ENCODE measurements around the gene PTPN4.
"Not testable (repeated sequence)": the region's sequence is repeated elsewhere in the genome, so short reads cannot be mapped to it uniquely, and the experiment has no call there.

PTPN4 gene

GRCh38 chr2:119803101-119803500 lies 43.4 kb downstream of the PTPN4 start:
- no peak for DNase-seq (ENCODE audit: low read depth in 2 of 2, low spot score in 1 of 2)

DNA sequence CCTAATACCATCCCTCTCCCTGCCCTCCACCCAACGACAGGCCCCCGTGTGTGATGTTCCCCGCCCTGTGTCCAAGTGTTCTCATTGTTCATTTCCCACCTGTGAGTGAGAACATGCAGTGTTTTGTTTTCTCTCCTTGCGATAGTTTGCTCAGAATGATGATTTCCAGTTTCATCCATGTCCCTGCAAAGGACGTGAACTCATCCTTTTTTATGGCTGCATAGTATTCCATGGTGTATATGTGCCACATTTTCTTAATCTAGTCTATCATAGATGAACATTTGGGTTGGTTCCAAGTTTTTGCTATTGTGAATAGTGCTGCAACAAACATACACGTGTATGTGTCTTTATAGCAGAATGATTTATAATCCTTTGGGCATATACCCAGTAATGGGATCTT lies 44.7 kb downstream of the PTPN4 start:
- not testable (repeated sequence) for DNase-seq (ENCODE audit: low read depth in 2 of 2, low spot score in 1 of 2)

DNA sequence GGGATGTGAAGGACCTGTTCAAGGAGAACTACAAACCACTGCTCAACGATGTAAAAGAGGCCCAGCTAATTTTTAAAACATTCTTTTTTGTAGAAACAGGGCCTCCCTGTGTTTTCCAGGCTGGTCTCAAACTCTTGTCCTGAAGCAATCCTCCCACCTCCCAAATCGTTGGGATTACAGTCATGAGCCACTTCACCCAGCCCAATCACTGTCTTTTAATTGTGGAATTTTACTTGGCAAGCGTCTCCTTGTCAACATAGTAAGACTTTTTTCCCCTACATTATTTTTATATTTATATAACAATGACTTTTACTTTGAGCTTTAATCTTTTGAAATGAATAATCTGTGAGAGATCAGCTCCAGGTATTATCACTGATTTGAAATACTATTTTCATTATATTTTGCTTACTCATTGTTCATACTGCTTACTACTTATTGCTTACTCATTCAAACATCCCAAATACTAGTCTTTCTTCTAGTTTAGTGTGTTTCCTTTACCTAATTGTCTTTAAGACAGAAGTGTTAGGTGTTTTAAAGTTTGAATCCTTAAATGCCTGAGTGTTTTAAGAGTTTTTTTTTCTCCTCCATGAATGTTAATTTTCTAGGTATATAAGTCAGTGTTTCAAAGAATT lies 48.9 kb downstream of the PTPN4 start:
- no peak for DNase-seq (ENCODE audit: low read depth in 2 of 2, low spot score in 1 of 2)

GRCh38 chr2:119809339-119810048 lies 49.8 kb downstream of the PTPN4 start:
- DNase-seq (ENCODE audit: low read depth in 2 of 2, low spot score in 1 of 2): no peak

GRCh38 chr2:119810049-119810630 lies 50.4 kb downstream of the PTPN4 start:
- no peak for DNase-seq (ENCODE audit: low read depth in 2 of 2, low spot score in 1 of 2)

- no peak for DNase-seq (ENCODE audit: low read depth in 2 of 2, low spot score in 1 of 2)
Observed at GRCh38 chr2:119814216-119814615, 54.5 kb downstream of the PTPN4 start.

DNA sequence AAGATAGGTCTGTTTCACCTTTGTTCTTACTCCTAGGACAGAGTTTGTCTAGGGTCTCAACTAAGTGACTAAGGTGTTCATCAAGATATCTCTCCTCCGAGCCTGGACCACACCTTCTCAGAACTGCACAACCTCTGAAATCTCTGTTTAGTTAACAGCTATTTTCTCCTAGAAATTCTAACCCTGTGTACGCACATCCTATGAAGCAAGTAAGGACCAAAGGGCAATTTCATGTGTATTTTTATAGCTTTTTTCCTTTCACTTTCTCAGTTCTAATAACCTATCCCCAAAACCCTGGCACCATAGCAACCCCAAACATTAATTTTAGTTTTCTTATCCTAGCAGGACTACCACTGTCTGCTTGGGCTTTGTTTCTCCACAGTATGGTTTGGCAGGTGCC lies 59.1 kb downstream of the PTPN4 start:
- DNase-seq (ENCODE audit: low read depth in 2 of 2, low spot score in 1 of 2): no peak

- no peak for DNase-seq (ENCODE audit: low read depth in 2 of 2, low spot score in 1 of 2)
Observed at GRCh38 chr2:119819846-119820245, 60.1 kb downstream of the PTPN4 start.

DNA sequence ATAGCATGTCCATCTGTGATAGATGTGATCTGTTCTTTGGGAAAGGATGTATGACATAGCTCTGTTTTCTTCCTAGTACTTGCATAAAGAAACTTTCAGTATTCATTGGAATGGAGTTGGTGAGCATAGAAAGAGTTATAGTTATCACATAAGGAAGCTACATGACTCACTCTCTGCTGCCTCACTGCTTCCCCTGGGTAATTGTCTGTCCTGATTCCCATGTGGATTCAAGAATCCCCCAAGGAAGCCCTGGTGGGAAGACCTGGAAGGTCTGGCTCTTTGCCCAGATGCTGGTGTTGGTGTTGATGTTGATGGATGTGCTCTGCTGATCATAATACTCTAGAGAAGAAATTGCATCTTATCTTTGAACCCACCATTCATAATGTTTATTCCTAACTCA lies 60.6 kb downstream of the PTPN4 start:
- no peak for DNase-seq (ENCODE audit: low read depth in 2 of 2, low spot score in 1 of 2)

- no peak for DNase-seq (ENCODE audit: low read depth in 2 of 2, low spot score in 1 of 2)
Observed at GRCh38 chr2:119821266-119821665, 61.5 kb downstream of the PTPN4 start.

- DNase-seq (ENCODE audit: low read depth in 2 of 2, low spot score in 1 of 2): no peak
Observed at GRCh38 chr2:119823734-119824334, 64.1 kb downstream of the PTPN4 start.

DNA sequence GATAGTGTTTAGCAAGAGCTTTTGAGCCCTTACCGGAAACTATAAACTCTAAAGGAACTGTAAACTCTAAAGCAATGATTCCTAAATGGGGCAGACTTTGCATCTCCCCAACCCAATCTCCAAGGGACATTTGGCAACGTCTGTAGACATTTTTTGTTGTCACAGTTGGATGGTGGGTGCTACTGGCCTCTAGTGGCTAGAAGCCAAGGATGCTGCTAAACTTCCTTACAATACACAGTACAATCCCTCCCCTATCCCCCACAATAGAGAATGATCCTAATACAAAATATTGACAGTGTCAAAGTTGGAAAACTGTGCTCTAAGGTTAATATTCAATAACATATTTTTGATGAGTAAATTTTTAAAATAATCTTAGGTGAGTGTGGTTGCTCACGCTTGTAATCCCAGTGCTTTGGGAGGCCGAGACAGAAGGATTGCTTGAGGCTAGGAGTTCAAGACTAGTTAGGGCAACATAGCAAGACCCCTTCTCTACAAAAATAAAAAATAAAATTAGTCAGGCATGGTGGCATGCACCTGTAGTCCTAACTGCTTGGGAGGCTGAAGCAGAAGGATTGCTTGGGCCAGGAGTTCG lies 66.7 kb downstream of the PTPN4 start:
- no peak for DNase-seq (ENCODE audit: low read depth in 2 of 2, low spot score in 1 of 2)

- DNase-seq (ENCODE audit: low read depth in 2 of 2, low spot score in 1 of 2): no peak
Observed at GRCh38 chr2:119827866-119828507, 68.3 kb downstream of the PTPN4 start.

DNA sequence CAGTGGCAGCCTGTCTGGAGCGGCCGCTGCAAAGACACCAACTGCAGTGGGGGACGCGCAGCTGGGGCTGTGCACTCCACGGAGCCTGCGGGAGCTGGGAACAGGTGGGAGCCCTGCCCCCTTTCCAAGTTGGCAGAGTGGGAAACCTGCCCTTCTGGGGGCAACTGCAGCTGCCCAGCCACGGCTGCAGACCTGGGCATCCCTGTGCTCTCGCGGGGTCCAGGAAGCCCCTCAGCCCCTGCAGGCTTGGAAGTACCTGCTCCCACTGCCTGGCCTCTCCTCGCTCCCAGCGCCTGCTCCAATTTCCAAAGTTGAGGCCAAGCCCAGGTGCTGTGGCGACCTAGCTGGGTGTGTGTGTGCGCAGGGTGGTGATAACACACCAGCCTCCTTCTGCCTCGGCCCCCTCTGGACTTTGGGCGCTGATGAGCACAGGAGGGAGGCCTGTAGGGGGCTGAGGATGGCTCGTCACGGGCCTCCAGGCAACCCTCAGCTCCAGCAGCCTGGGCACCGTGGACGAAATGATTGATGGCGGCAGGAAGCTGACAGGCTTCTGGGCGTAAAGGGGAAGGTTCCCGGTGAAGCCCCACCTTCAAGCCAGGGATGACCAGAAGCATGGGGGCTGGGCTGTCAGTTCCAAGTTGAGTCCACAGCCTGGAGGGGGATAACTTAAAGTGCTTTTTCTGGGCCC lies 76.9 kb downstream of the PTPN4 start:
- no peak for DNase-seq (ENCODE audit: low read depth in 2 of 2, low spot score in 1 of 2)

GRCh38 chr2:119837350-119837749 lies 77.6 kb downstream of the PTPN4 start:
- DNase-seq (ENCODE audit: low read depth in 2 of 2, low spot score in 1 of 2): no peak

DNA sequence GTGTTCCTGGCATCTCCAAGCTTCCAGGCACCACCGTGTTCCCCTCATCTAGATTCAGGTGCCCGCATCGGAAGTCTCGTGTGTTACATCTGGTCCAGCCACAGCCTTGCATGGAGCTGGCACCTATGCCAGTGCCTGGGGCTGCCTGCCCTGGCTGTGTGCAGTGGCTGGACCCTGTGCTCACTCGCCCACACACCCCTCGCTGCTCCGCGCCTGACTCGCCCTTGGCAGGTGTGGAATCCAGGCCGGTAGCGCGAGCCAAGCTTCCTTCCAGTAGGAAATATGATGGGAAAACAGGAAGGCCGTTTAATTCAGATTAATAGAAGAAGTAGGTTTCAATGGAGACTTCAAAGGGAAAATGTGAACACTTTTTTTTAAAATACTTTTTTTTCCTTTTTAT lies 78.0 kb downstream of the PTPN4 start:
- no peak for DNase-seq (ENCODE audit: low read depth in 2 of 2, low spot score in 1 of 2)

DNA sequence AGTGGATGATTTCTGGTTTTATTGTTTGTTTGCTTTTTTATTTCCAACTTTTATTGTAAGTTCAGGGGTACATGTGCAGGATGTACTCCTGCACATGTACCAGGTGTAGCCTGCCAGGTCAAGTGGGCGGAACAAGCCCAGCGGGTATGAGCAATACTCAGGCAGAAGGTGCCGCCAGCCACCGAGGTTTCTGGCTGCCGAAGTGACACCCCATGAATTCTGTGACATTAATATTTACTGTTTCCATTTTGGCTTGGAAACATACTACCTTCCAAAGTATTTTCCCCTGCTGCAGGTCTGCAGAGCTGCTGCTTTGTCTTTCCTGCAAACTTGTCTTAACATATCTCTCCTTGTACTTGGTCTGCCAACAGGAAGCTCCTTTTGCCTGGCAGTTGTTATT lies 78.5 kb downstream of the PTPN4 start:
- no peak for DNase-seq (ENCODE audit: low read depth in 2 of 2, low spot score in 1 of 2)

DNA sequence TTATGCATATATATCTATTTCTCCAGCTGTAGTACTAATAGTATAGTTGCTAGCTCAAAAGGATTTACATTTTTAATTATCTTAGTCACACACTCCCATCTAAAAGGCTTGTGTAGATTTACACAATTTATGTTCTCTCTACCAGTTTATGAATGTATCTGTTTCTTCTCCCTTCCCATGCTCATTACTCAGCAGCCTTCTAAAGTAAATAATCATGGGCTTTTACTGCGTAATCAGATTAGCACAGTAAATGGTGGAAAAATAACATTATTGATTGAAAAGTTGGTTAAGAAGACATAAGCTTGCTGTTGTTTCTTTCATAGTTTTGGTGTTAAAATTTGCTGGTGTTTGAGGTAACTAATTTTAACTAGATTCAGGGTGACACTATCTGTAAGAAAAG lies 81.8 kb downstream of the PTPN4 start:
- DNase-seq (ENCODE audit: low read depth in 2 of 2, low spot score in 1 of 2): no peak

- no peak for DNase-seq (ENCODE audit: low read depth in 2 of 2, low spot score in 1 of 2)
Observed at GRCh38 chr2:119846021-119846420, 86.3 kb downstream of the PTPN4 start.

GRCh38 chr2:119849838-119850565 lies 90.3 kb downstream of the PTPN4 start:
- no peak for DNase-seq (ENCODE audit: low read depth in 2 of 2, low spot score in 1 of 2)
